GM12892 (cell line): ENCODE results near the gene SRR.

Experiments
- POLR2A ChIP-seq: IDR thresholded peaks from 2 replicates; pipeline ENCODE4 v1.6.1; 2011; ENCODE audit warnings: low read depth, low read length, control low read depth
- POLR2AphosphoS5 ChIP-seq: IDR thresholded peaks from 2 replicates; pipeline ENCODE4 v1.6.1; 2011; ENCODE audit warnings: low read depth, low read length, control low read depth

DNA sequence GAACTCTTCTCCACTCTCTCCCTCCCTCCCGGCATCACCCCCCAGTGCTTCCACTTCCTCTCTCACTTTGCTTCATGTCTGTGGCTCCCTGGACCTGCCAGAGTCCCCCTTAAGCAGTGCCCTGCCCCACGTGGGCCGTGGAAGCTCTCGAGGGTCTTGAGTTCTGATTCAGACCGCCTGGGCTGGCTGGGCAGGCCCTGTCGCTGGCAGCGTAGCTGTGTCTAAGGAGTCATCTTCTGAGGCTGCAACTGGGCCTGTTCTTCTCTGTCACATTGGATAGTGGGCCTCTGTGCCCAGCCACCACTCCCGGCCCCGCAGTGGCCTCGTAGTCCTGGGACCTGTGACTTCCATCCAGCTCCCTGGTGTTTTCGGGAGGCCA, 66.5 kb downstream of the SRR start:
- TF ChIP-seq POLR2AphosphoS5 (no peak), POLR2A (no peak)
